ENCODE results near the gene HLCS.

The HLCS gene

GRCh38 chr21:36879827-36880226, 86.6 kb downstream of the HLCS start:
- DNase-seq = no peak

- no peak for DNase-seq
Observed at GRCh38 chr21:36877741-36878140, 88.7 kb downstream of the HLCS start.

DNA sequence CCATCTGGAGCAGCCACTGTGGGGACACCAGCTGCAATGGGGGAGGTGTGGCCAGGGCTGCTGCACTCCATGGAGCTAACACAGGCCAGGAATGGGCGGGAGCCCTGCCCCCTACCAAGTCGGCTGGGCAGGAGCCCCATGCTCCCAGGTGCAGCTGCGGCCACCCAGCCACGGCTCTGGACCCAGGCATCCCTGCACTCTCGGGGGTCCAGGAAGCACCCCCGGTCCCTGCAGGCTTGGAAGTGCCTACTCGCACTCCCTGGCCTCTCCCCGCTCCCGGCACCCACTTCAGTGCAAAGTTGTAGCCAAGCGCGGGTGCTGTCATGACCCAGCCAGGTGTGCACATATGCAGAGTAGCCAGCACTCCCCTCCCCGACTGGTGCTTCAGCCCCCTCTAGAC, 91.8 kb downstream of the HLCS start:
- no peak for DNase-seq

DNA sequence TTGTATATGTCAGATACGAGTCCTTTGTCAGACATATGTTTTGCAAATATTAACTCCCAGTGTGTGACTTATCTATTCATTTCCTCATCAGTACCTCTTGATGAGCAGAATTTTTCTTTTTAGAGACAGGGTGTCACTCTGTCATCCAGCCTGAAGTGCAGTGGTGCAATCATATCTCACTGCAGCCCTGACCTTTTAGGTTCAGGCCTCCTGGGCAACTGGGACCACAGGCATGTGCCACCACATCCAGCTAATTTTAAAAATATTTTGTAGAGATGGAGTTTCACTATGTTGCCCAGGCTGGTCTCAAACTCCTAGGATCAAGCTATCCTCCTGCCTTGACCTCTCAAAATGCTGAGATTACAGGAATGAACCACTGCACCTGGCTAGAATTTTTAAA, 93.0 kb downstream of the HLCS start:
- DNase-seq = no peak

GRCh38 chr21:36867291-36867905, 99.1 kb downstream of the HLCS start:
- no peak for DNase-seq

GRCh38 chr21:36866419-36866818, 100.0 kb downstream of the HLCS start:
- no peak for DNase-seq

- DNase-seq = no peak
Observed at GRCh38 chr21:36864974-36865373, 101.5 kb downstream of the HLCS start.

- DNase-seq = no peak
Observed at GRCh38 chr21:36863260-36863659, 103.2 kb downstream of the HLCS start.

DNA sequence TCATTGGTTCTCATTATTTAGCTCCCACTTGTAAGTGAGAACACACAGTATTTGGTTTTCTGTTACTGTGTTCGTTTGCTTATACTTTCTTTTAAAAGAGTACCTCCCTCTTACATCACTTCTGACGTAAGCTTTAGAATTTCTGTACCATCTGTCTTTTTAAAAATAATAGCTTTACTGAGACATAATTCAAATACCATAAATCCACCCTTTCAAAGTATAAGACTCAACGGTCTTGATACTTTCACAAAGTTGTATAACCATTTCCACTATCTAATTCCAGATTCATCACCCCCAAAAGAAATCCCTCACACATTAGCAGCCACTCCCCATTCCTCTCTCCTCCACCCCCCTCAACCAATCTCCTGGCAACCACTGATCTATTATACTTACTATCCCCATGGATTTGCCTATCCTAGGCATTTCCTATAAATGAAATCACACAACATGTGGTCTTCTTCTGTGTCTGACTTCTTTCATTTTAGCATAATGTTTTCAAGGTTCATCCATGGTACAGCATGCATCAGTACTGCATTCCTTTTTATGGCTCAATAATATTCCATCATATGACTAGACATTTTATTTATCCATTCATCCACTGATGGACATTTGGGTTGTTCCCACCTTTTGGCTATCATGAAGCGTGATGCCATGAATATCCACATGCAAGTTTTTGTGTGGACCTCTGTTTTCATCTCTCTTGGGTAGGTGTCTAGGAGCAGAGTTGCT, 104.7 kb downstream of the HLCS start:
- DNase-seq = no peak

DNA sequence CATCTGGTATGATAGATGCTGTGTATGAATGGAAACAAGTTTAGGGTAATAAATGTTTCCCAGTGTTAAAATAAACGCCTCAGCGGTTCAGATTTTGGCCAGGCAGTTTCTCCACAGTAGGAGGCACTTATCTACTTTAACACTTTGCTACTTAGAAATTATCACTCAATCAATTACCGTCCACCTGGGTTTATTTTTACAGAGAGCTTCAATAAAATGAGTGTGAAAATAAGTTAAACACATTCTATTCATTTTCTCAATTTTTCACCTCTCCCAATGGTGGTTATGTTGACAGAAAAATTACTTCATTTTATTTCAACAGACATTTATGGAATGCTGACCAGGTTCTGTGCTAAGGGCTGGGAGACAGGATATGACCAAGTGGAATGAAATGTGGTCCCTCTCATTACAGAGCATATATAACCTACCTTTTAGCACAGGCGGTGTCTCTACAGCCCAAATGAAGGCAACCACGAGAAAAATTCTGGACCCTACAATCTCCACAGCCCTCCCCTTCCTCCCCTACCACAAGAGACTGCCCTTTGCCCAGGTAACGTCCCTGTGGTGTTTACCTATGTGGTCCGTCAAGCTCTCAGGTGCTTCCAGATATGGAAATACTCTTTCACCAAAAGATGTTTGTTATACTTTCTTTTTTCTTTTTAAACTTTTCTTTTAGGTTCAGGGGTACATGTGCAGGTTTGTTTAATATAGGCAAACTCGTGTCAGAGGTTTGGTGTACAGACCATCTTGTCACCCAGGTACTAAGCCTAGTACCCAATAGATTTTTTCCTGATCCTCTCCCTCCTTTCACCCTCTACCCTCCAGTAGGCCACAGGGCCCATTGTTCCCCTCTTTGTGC, 105.5 kb downstream of the HLCS start:
- no peak for DNase-seq

- no peak for DNase-seq
Observed at GRCh38 chr21:36859744-36860501, 106.5 kb downstream of the HLCS start.

DNA sequence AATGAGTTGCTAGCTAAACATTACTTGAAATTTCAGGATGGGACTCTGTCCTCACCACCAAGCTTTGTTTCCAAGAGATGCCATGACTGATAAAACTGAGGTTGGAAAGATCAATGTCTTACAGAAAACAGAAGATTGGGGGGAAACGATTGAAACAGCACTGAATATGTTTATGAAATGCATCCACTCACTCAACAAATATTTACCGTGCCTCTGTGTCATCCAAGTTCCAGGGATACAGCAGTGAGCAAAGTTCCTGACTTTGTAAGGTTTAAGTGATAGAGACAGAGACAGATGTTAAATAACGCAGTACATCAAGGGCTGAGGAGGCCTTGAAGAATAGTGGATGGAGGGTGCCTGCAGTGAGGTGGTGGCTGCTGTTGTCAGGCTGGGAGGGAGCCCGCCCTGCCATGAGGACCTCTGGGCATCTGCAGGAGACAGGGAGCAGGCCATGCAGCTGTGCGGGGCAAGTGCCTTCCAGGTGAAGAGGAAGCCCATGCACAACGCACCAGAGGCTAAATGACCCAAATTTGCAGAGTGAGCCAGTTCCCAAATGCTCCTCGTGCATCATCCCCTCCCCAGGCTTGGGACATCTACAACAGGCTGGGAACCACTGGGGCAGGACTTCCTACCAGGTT, 108.0 kb downstream of the HLCS start:
- DNase-seq = no peak

GRCh38 chr21:36856643-36857042, 109.8 kb downstream of the HLCS start:
- no peak for DNase-seq

DNA sequence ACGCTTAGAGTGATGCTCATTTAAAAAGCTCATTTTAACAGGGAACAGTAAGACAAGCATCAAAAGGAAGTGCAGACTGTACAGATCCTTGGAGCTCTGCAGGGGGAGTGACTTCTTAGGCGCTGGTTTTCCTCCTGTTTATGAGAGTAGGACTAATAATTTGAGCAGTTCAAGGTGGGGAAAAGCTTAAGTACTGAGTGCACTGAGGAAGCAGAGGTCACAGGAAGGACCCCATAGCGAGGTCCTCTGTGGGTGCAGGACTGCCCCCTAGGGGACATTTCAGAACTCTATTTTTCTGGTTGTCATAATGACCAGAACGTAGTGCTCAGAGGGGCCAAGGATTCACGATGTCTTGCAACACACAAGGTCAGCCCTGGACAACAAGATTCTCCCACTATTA, 112.1 kb downstream of the HLCS start:
- peak in 1 of 2 experiments; percentile 5 for DNase-seq

DNA sequence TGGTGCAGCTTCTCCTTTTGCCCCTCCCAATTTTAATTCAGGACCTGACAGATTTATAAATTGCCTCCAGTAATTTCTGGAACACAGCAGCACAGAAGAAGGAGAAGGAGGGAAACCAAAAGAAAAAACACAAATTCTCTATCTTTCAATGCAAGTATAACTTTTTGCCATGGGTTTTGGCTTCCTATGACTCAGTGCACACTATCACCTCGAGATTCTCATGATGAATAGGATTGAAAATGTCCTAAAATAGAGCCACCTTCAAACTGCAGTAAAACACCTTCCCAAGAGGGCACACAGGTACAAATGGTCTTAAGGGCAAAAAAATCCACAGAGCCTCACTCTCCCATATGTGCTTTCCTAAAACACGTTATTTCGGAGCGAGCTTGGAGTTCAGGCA, 113.6 kb downstream of the HLCS start:
- no peak for DNase-seq

DNA sequence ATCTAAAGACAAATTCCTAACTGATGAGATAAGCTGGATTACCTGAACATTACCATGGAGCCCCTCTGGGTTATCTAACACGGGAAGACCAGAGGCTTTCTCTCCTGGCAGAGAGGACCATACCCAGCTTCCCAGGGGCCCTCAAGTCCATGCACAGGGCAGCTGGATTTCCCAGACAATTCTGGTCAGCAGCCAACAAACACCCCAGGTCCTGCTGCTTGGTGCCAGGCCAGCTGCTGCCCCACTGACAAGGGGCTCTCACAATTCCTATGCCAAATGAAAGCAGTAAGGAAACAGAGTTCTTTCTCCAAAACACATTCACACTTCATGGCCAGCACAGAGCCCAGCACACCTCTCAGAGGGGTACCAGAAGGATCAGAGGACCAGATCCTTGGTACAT, 114.2 kb downstream of the HLCS start:
- DNase-seq = no peak

DNA sequence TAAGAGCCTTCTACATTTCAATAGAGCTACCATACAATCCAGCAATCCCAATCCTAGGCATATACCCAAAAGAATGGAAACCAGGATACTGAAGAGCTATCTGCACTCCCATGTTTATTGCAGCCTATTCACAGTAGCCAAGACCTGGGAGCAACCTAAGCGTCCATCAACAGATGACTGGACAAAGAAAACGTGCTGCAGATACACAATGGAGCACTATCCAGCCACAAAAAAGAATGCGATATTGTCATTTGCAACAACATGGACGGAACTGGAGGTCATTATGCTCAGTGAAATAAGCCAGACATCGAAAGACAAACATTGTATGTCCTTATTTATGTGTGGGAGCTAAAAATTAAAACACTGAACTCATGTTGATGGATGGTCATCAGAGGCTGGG, 115.3 kb downstream of the HLCS start:
- DNase-seq = no peak

DNA sequence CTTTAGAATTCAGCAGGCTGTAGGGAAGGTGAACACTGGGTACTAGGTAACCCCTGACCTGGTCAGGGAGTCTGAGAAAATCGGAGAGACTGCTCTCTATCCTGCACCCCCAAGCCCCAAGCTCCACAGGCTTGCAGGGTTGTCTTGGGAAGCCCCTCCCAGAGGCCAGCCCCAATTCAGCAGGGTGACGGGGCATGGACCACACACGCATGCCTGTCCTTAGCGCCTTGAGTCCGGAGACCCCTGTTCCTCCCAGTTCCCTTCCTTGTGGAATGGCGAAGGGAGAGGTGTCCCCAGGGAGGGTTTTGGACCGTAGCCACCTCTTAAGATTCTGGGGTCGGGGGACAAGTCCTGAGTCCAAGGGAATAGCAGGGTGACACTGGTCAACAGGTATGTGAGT, 116.1 kb downstream of the HLCS start:
- DNase-seq = no peak

- no peak for DNase-seq
Observed at GRCh38 chr21:36849461-36850105, 116.9 kb downstream of the HLCS start.

- no peak for DNase-seq
Observed at GRCh38 chr21:36848730-36849274, 117.7 kb downstream of the HLCS start.

DNA sequence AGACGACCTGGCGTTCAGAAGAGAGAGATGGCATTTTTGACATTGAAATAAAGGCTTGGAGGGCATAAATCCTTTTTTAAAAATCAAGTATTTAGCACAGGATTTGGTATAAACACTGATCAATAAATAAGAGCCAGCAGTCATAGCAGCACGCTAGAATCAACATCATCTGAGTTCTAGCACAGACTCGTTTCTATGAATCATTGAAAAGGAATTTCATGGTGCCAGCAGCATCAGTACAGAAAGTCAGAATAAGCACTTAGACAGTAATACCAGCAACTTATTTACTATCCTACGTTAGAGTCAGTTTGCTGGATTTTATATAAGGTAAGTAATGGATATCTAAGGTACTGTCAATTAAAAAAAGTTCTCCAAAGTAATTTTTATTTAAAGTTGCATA, 119.3 kb downstream of the HLCS start:
- no peak for DNase-seq

GRCh38 chr21:36846631-36847030, 119.8 kb downstream of the HLCS start:
- no peak for DNase-seq
